OCI-LY7 (cell line): Measurements from ENCODE around the gene PRR35. TPM values are rescaled to one million over a fixed set of nuclear protein-coding genes. Genes with fewer than 3 reads are reported as not detected.

Experiments used
- BruUV-seq: library from RNA; stranded (reverse); fragments of 400-500 nt; replicated peaks from 2 replicates; lab custom pipeline; 2021; lab: Mats Ljungman, UMichigan
- CTCF ChIA-PET: fragments of 300-600 bp; sonication (Branson Sonifier 250); formaldehyde crosslinking; loops from one replicate; lab custom pipeline; 2022; ENCODE audit warnings: antibody characterized with exemption; ENCODE audit not compliant: unreplicated experiment; lab: Charles Lee
- POLR2A ChIA-PET: fragments of 300-600 bp; sonication (Branson Sonifier 250); formaldehyde crosslinking; loops from one replicate; lab custom pipeline; 2022; ENCODE audit warnings: antibody characterized with exemption; lab: Charles Lee
- DNase-seq: peaks from one replicate; pipeline ENCODE4 v3.0.0-alpha.2; 2015; ENCODE audit warnings: low spot score
- H2AFZ ChIP-seq: fragments of 200-600 bp; sonication (generic), shearing (Covaris generic); 2 replicates; pipeline ENCODE4 v1.6.1; 2014; ENCODE audit warnings: mild to moderate bottlenecking, antibody characterized with exemption, low read length, moderate library complexity
- H3K27ac ChIP-seq: fragments of 200-600 bp; sonication (generic); 2 replicates; pipeline ENCODE4 v1.5.1; 2014; ENCODE audit warnings: mixed run types, low read depth, mild to moderate bottlenecking, moderate library complexity, low read length, inconsistent platforms; ENCODE audit not compliant: poor library complexity, severe bottlenecking
- H3K36me3 ChIP-seq: fragments of 200-600 bp; sonication (generic); 2 replicates; pipeline ENCODE4 v1.6.1; 2014; ENCODE audit warnings: mild to moderate bottlenecking, antibody characterized with exemption, low read length, moderate library complexity, mixed read lengths; ENCODE audit not compliant: insufficient read depth
- H3K4me1 ChIP-seq: fragments of 200-600 bp; sonication (generic); 2 replicates; pipeline ENCODE4 v1.5.1; 2014; ENCODE audit warnings: mild to moderate bottlenecking, low read length; ENCODE audit not compliant: insufficient read depth, poor library complexity, severe bottlenecking
- H3K4me2 ChIP-seq: fragments of 200-600 bp; sonication (generic); 2 replicates; pipeline ENCODE4 v1.6.1; 2014; ENCODE audit warnings: mild to moderate bottlenecking, low read length
- H3K4me3 ChIP-seq: fragments of 200-600 bp; sonication (generic); 2 replicates; pipeline ENCODE4 v1.5.1; 2014; ENCODE audit warnings: mild to moderate bottlenecking, low read depth, low read length; ENCODE audit not compliant: poor library complexity, severe bottlenecking
- H3K79me2 ChIP-seq: fragments of 200-600 bp; sonication (generic); 2 replicates; pipeline ENCODE4 v1.6.1; 2016; ENCODE audit warnings: low read depth, mild to moderate bottlenecking, low read length, moderate library complexity, mixed read lengths; ENCODE audit not compliant: insufficient read depth
- H3K9me2 ChIP-seq: fragments of 200-600 bp; sonication (generic); 2 replicates; pipeline ENCODE4 v1.6.1; 2016; ENCODE audit warnings: mild to moderate bottlenecking, low read length, mixed read lengths; ENCODE audit not compliant: insufficient read depth
- H3K9me3 ChIP-seq: fragments of 200-600 bp; sonication (generic); 2 replicates; pipeline ENCODE4 v1.6.1; 2014; ENCODE audit warnings: mild to moderate bottlenecking, mixed run types, low read length, mixed read lengths
- H4K20me1 ChIP-seq: fragments of 200-600 bp; sonication (generic); 2 replicates; pipeline ENCODE4 v1.6.1; 2014; ENCODE audit warnings: mild to moderate bottlenecking, antibody characterized with exemption, low read length, moderate library complexity, mixed read lengths; ENCODE audit not compliant: insufficient read depth
- EZH2phosphoT487 ChIP-seq: fragments of 200-600 bp; sonication (generic); IDR thresholded peaks from 2 replicates; pipeline ENCODE4 v1.6.1; 2018; ENCODE audit warnings: low read depth, borderline replicate concordance, mild to moderate bottlenecking, mixed run types, antibody characterized with exemption, low read length, moderate library complexity, mixed read lengths
- intact Hi-C: fragments of 100-400 bp; cut with micrococcal nuclease; formaldehyde crosslinking; loops from one replicate; pipeline ENCODE4 v1.10.0; 2022; ENCODE audit not compliant: unreplicated experiment
- total RNA-seq, 2 experiments: library from RNA; depleted of rRNA in 1 of 2; stranded (reverse); fragments of >200 nt in 1 of 2; shearing (Covaris generic) in 1 of 2; gene quantifications; 2 replicates each; pipeline ENCODE4 v1.2.3, GENCODE V29; 2014 to 2022
- TF ChIP-seq, protein P1 (sequence below): fragments of 200-600 bp; sonication (generic); conservative IDR thresholded peaks from 2 replicates; pipeline ENCODE4 v1.5.1; 2014; ENCODE audit warnings: mild to moderate bottlenecking, antibody characterized with exemption, low read length, moderate library complexity, mixed read lengths

PRR35 gene
- total RNA-seq, 2 experiments from 2014 or later, result not detected

DNA sequence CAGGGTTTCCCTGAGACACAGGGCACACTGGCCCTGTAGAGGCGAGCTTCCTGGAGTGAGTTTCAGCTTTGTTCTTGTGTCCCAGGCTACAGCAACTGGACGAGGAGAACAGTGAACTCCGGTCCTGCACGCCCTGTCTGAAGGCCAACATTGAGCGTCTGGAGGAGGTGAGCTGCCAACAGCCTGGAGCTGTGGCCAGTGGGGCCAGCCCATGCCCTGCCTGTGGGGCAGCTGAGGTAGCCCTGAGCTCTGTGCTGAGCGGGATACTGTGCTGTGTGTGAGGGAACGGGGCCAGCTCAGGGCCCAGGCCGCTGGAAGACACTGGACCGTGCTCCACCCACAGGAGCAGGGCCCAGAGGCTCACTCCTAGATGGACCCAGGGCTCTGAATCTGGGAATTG, 41.3 kb upstream of the PRR35 start:
- TF ChIP-seq EZH2phosphoT487, result no peak
- TF ChIP-seq, protein P1, sequence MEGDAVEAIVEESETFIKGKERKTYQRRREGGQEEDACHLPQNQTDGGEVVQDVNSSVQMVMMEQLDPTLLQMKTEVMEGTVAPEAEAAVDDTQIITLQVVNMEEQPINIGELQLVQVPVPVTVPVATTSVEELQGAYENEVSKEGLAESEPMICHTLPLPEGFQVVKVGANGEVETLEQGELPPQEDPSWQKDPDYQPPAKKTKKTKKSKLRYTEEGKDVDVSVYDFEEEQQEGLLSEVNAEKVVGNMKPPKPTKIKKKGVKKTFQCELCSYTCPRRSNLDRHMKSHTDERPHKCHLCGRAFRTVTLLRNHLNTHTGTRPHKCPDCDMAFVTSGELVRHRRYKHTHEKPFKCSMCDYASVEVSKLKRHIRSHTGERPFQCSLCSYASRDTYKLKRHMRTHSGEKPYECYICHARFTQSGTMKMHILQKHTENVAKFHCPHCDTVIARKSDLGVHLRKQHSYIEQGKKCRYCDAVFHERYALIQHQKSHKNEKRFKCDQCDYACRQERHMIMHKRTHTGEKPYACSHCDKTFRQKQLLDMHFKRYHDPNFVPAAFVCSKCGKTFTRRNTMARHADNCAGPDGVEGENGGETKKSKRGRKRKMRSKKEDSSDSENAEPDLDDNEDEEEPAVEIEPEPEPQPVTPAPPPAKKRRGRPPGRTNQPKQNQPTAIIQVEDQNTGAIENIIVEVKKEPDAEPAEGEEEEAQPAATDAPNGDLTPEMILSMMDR, result no peak
- DNase-seq, result no peak
- Histone ChIP-seq H3K4me1 (no peaks in the 10 kb centered on the region), H3K79me2 (no peaks in the 10 kb centered on the region), H3K9me3 (no peaks in the 10 kb centered on the region), H2AFZ (no peak overlapping the region), H4K20me1 (no peaks in the 10 kb centered on the region), H3K36me3 (no peaks in the 10 kb centered on the region), H3K27ac (no peak overlapping the region), H3K9me2 (no peaks in the 10 kb centered on the region), H3K4me2 (no peak overlapping the region), H3K4me3 (no peak overlapping the region)
- intact Hi-C loops, result no loop called here
- ChIA-PET CTCF (no interaction called here), POLR2A (interaction anchor here (0.5 kb wide), 1 partner anchor 1193 kb away, joined by 3 read pairs; no protein-coding TSS in a partner anchor)
- no TSS peak for BruUV-seq

DNA sequence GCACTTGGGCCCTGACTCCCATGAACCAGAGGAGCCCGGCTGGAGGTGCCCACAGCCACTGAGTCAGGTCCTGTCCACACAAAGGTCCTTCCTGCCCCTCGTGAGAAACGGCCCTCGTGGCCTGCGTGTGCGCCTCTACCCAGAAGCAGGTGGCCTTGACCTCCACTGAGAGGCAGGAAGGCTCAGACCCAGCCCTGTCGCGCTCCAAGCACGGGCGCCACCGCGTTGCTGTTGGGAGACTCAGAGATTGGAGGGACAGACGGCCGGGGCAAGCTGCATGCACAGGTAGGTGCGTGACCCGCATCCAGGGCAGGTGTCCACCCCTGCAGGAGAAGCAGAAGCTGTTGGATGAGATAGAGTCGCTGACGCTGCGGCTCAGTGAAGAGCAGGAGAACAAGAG, 40.8 kb upstream of the PRR35 start:
- Histone ChIP-seq H3K9me3 (no peaks in the 10 kb centered on the region), H3K79me2 (no peaks in the 10 kb centered on the region), H3K27ac (no peak overlapping the region), H3K4me1 (no peaks in the 10 kb centered on the region), H3K36me3 (no peaks in the 10 kb centered on the region), H3K9me2 (no peaks in the 10 kb centered on the region), H3K4me2 (no peak overlapping the region), H4K20me1 (no peaks in the 10 kb centered on the region), H2AFZ (no peak overlapping the region), H3K4me3 (no peak overlapping the region)
- intact Hi-C loops, result no loop called here
- TF ChIP-seq, protein P1, result no peak
- TF ChIP-seq EZH2phosphoT487, result no peak
- POLR2A ChIA-PET, result interaction anchor here (0.5 kb wide), 1 partner anchor 1192 kb away, joined by 3 read pairs; no protein-coding TSS in a partner anchor
- DNase-seq, result no peak
- CTCF ChIA-PET, result no interaction called here
- no TSS peak for BruUV-seq

DNA sequence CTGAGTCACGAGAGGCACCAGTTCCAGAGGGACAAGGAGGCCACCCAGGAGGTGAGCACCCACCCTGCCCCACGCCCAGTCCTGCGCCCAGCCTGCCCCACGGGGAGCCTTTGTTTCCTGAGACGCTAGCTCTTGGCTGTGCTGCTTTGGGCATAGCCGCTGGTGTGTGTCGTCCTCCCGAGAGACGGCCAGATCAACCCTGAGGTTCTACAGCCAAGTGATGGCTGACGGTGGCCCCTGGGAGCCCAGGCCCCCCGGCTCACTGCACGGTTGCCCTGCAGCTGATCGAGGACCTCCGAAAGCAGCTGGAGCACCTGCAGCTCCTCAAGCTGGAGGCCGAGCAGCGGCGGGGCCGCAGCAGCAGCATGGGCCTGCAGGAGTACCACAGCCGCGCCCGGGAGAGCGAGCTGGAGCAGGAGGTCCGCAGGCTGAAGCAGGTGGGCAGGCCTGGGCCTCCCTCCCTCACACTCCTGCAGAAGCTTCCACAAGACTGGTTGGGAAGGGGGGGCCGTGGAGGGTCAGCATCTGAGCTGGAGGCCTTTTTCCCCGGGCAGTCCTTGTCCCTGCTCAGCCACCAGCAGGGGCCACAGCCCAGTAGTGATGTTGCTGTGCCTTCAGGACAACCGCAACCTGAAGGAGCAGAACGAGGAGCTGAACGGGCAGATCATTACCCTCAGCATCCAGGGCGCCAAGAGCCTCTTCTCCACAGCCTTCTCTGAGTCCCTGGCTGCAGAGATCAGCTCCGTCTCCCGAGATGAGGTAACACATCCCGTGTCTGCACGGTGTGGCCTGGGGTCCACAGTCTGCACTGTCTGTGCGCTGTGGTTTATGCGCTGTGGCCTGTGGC, 40.1 kb upstream of the PRR35 start:
- TF ChIP-seq EZH2phosphoT487, result no peak
- TF ChIP-seq, protein P1, result no peak
- Histone ChIP-seq H4K20me1 (no peaks in the 10 kb centered on the region), H3K9me3 (no peaks in the 10 kb centered on the region), H3K4me3 (no peak overlapping the region), H3K36me3 (peaks cover 3% of the 10 kb centered on the region; the same call in 1 of the 2 replicates), H3K9me2 (no peaks in the 10 kb centered on the region), H3K4me2 (no peak overlapping the region), H3K79me2 (no peaks in the 10 kb centered on the region), H2AFZ (no peak overlapping the region), H3K27ac (no peak overlapping the region), H3K4me1 (peaks cover under 1% of the 10 kb centered on the region)
- intact Hi-C loops, result no loop called here
- ChIA-PET POLR2A (no interaction called here), CTCF (no interaction called here)
- no TSS peak for BruUV-seq
- DNase-seq, result no peak
